SH-SY5Y (cell line): ENCODE data around the gene CLCF1.

Source experiments
- GATA2 ChIP-seq: IDR thresholded peaks from 2 replicates; pipeline ENCODE4 v1.6.1; 2011; ENCODE audit warnings: mild to moderate bottlenecking, low read depth, low read length
- GATA3 ChIP-seq: IDR thresholded peaks from 2 replicates; pipeline ENCODE4 v1.6.1; 2011; ENCODE audit warnings: low read depth, mild to moderate bottlenecking, low read length, moderate library complexity

DNA sequence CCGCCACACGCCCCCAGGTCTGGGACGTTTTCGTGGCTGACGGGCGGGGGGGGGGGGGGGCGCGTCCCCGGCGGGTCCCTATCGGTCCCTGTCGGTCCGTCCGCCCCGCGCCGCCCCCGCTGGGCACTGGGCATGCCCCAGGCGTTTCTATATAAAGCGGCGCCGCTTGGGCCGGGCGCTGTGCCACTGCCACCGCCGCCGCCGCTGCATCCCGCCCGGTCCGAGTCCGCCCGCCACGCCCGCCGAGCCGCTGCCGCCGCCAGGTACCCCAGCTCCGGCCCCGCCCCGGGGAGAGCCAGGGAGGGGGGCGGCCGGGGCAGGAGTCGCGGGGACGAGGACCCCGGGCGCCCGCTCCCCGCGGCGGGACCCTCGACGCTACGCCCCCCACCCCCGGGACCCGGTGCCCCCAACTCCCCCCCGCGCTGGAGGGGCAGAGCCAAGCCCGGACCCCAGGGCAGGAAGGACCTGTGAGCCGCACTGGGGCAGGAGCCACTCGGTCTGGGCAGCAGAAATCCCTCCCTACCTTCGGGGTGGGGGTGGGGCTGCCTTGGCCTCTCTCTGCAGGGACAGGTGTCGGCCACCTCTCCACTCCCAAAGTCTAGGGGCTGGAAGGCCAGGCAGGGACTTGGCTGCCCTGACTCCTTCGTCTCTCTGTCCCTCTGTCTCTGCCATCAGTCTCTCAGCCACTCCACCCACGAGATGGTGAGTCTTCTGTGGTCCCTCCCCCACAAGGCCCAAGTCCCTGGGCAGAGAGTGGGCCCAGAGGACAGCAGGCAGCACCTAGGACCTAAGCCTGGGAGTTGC lies 42.3 kb upstream of the CLCF1 start, which contains the start of gene CARNS1:
- TF ChIP-seq GATA3, result no peak
- no peak for TF ChIP-seq GATA2
